HG03575 (cell line): ENCODE results near the gene MYL3.

Source experiments
- ATAC-seq: cut with Tn5 transposase; IDR thresholded peaks from one replicate; pipeline ENCODE4 v1.9.1; 2021; ENCODE audit not compliant: unreplicated experiment, insufficient number of reproducible peaks, low FRiP score; ENCODE audit errors: extremely low read depth

MYL3 gene

GRCh38 chr3:46868948-46869347 lies 5.7 kb upstream of the MYL3 start:
- no peak for ATAC-seq

GRCh38 chr3:46868287-46868686 lies 5.0 kb upstream of the MYL3 start:
- ATAC-seq, result no peak

- ATAC-seq, result no peak
Measured at GRCh38 chr3:46867550-46867898, 4.3 kb upstream of the MYL3 start.

GRCh38 chr3:46866720-46867549 lies 3.7 kb upstream of the MYL3 start:
- ATAC-seq, result no peak

DNA sequence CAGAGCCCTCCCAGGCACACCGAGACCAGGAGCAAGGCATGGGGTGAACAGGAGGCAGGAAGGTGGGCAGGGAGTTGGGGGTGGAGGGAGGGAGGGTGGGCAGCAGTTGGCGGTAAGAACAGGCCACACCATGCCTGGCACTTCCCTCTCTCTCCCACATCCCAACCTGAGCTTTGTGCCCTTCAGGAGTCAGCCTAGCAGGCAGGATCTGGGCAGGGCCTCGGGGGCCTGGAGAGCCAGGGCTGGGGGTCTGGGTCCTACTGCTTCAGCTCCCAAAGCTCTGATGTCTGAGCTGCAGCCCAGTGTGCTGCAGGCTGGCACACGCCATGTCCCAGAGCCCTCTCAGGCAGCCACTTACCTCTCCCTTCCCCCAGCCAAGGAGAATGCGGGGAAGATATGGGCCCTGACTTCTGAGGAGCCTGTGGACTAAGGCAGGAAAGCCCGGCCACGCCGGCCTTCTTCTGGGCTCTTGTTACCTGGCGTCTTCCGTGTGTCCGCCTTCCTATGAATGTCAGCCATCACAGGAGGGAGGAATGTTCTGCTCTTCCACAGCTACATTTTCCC lies 2.9 kb upstream of the MYL3 start:
- ATAC-seq, result no peak

GRCh38 chr3:46865546-46865945 lies 2.3 kb upstream of the MYL3 start:
- ATAC-seq, result no peak

GRCh38 chr3:46865031-46865507 lies 1.8 kb upstream of the MYL3 start:
- ATAC-seq, result no peak

GRCh38 chr3:46864061-46864881 lies 1.0 kb upstream of the MYL3 start:
- no peak for ATAC-seq

DNA sequence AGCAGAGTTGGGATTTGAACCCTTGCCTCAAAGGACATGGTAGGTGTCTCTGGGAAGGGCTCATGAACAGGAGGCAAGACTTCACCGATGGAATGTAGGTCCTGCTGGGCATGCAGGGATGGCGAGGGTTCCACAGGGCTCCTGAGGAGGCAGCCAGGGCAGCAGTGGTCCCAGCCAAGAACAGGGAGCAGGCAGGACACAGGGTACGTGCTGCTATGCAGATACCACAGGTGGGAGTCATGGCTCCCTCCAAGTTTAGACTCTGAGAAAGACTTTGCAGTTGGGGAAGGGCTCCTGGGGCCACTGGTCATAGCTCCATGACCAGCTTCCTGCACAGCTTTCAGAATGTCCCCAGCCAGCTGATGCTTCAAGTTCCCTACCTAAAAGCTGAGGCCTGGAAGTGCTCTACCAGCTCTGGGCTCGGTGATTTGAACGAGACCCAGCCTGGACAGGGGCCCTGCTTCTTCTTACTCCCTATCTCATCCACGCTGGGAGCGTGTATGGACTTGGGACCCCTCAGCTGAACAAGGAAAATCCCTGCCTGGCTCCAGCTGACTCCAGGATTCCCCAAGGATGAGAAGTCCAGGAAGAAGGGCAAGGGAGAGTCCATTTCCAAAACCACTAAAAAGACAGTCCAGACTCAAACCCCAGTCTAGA lies 747 bp downstream of the MYL3 start:
- ATAC-seq, result no peak

GRCh38 chr3:46861605-46862368 lies 1.5 kb downstream of the MYL3 start:
- no peak for ATAC-seq

DNA sequence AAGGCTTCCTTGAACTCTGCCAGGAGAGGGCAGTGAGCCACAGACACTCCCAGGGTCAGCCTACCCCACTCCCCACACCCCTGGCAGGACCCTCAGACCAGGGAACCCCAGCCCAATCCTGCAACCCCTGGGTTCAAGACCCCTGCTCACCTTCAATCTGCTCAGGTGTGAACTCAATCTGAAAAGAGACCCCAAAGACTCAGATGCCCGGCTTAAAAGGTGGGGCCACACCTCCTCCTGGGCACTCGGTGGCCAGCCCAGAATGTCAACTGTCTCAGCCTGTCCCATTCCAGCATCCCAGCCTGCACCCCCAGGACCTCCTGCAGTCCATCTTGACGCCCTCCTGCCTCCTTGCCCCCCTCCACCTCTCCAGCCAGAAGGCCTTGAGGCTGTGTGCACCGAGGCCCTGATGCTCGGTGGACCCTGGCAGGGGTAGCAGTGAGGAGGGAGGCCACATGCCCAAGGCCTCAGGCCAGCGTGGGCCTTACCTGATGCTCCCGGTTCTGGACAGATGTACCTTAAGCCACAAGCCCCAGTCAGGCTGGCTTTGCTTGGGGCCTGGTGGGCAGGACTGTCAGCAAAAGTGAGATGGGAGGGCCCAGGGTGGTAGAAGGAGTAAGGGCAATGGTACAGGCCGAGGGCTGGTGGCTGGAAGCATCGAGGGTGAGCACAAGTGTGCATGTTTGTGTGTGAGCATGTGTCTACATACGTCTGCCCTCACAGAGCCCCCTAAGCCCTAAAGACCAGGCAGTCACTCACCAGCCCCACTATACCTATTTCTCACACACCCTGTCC lies 2.2 kb downstream of the MYL3 start:
- no peak for ATAC-seq

DNA sequence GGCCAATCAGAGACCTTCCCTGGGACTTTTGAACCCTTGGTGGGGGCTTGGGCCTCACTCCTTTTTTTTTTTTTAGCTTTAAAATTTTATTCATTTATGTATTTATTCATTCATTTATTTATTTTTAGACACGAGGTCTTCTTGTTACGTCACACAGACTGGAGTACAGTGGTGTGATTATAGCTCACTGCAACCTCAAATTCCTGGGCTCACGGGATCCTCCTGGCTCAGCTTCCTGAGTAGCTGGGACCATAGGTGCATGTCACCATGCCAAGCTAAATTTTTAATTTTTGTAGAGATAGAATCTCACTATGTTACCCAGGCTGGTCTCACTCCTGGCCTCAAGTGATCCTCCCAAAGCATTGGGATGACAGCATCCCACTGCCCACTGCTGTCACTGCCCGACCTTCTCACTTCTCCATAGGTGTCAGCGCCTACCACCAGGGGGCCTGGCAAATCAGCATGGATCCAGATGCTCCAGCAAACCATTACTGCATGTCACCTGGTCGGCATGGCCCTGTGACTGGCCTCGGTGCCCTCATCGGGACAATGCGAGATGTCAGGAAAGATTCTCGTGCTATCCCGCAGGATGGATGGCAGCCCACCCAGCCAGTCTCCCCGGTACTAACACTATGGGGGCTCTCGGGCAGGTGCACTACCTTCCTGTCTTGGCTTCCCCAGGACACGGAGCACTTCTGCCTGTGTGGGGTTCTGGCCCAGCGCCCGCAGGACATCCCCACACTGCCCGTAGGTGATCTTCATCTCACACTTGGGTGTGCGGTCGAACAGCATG lies 3.0 kb downstream of the MYL3 start:
- no peak for ATAC-seq

DNA sequence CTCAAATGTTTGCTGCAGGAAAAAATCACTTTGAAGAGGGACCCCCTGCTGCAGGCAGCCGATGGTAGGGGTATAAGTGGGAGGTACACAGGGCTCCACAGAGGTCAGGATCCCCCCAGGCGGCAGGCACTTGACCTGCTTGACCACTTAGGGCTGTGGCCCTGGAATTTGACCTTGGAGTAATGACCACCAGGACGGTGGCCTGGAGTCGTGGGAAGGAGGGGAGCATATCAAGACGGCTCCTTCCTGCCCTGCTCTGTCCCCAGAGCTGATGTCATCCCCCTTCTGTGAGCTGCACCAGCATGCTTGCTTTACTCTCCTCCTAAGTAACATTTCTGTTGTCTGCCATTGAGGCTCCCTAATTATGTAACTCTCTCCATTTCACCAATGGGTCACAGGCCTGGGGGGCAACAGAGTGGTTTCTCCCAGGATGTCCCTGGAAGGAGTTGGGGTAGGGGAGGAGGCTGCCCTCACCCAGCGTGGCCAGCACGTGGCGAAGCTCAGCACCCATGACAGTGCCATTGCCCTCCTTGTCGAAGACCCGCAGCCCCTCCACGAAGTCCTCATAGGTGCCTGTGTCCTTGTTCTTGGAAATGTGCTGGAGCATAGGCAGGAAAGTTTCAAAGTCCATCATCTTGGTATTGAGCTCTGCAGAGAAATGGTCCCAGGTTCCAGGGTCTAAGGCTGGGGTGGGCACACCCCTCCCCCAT lies 4.1 kb downstream of the MYL3 start:
- no peak for ATAC-seq

GRCh38 chr3:46858456-46858855 lies 4.8 kb downstream of the MYL3 start:
- ATAC-seq, result no peak

- ATAC-seq, result no peak
Measured at GRCh38 chr3:46857485-46858341, 5.5 kb downstream of the MYL3 start.
